Tibial nerve (tissue), 4 donors: ENCODE results near the gene LRIT1.

Experiments
- EP300 ChIP-seq, 2 donors: sonication (generic); formaldehyde crosslinking; IDR thresholded peaks; one replicate each; pipeline ENCODE4 v1.6.1; 2017; ENCODE audit warnings: antibody characterized with exemption in 2 of 2, mild to moderate bottlenecking in 1 of 2
- TF ChIP-seq, protein P1 (sequence below), 5 experiments: fragments of 200-600 bp in 3 of 5; fragments of 450-650 bp in 2 of 5; sonication (generic) in 3 of 5; IDR thresholded peaks; one replicate each; pipeline ENCODE4 v1.5.1; 2016 to 2019; ENCODE audit warnings: antibody characterized with exemption in 5 of 5, mild to moderate bottlenecking in 3 of 5, moderate library complexity in 2 of 5

DNA sequence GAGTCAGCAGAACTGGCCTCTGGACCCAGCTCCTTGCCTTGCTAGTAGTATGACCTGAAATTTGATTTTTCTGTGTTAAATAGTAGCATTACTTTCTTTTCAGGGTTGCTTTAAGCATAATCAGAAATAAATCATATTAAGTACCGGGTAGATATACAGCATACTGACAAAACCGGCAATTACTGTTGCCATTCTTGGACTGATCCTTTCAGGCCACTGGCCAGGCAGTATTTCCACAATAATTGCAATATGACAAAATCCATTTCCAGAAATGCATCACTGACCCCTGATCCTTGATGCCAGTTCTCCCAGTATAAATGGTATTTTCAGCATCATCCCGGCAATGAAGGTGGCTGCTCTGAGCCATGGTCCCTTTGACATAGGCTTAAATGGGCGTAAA is 6.9 kb downstream of the LRIT1 start:
- TF ChIP-seq, protein P1, sequence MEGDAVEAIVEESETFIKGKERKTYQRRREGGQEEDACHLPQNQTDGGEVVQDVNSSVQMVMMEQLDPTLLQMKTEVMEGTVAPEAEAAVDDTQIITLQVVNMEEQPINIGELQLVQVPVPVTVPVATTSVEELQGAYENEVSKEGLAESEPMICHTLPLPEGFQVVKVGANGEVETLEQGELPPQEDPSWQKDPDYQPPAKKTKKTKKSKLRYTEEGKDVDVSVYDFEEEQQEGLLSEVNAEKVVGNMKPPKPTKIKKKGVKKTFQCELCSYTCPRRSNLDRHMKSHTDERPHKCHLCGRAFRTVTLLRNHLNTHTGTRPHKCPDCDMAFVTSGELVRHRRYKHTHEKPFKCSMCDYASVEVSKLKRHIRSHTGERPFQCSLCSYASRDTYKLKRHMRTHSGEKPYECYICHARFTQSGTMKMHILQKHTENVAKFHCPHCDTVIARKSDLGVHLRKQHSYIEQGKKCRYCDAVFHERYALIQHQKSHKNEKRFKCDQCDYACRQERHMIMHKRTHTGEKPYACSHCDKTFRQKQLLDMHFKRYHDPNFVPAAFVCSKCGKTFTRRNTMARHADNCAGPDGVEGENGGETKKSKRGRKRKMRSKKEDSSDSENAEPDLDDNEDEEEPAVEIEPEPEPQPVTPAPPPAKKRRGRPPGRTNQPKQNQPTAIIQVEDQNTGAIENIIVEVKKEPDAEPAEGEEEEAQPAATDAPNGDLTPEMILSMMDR (IDR thresholded peaks at IDR 0.05) = no peak
- TF ChIP-seq EP300 (IDR thresholded peaks at IDR 0.05) = no peak
